Esophagus squamous epithelium (tissue), 4 donors: Measurements from ENCODE around the gene RFLNA.

Experiments used
- POLR2A ChIP-seq, 4 donors: fragments of 450-650 bp; IDR thresholded peaks; one replicate each; pipeline ENCODE4 v1.6.1; 2017; ENCODE audit warnings: antibody characterized with exemption in 4 of 4, mild to moderate bottlenecking in 4 of 4, moderate library complexity in 3 of 4
- TF ChIP-seq, protein P1 (sequence below), 6 experiments: fragments of 450-650 bp in 4 of 6; fragments of 200-600 bp in 2 of 6; sonication (generic) in 2 of 6; IDR thresholded peaks; one replicate each; pipeline ENCODE4 v1.5.1; 2016 to 2019; ENCODE audit warnings: antibody characterized with exemption in 6 of 6, mild to moderate bottlenecking in 4 of 6, moderate library complexity in 4 of 6

DNA sequence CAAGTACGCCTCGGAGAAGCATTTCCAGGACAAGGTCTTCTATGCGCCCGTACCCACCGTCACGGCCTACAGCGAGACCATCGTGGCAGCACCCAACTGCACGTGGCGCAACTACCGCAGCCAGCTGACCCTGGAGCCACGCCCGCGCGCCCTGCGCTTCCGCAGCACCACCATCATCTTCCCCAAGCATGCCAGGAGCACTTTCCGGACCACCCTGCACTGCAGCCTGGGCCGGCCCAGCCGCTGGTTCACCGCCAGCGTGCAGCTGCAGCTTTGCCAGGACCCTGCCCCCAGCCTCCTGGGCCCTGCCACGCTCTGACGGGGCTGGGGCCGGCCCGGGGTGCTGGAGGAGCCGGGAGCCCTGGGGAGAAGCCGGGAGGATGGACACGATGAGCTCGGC is 19.3 kb downstream of the RFLNA start:
- TF ChIP-seq, protein P1, sequence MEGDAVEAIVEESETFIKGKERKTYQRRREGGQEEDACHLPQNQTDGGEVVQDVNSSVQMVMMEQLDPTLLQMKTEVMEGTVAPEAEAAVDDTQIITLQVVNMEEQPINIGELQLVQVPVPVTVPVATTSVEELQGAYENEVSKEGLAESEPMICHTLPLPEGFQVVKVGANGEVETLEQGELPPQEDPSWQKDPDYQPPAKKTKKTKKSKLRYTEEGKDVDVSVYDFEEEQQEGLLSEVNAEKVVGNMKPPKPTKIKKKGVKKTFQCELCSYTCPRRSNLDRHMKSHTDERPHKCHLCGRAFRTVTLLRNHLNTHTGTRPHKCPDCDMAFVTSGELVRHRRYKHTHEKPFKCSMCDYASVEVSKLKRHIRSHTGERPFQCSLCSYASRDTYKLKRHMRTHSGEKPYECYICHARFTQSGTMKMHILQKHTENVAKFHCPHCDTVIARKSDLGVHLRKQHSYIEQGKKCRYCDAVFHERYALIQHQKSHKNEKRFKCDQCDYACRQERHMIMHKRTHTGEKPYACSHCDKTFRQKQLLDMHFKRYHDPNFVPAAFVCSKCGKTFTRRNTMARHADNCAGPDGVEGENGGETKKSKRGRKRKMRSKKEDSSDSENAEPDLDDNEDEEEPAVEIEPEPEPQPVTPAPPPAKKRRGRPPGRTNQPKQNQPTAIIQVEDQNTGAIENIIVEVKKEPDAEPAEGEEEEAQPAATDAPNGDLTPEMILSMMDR (IDR thresholded peaks at IDR 0.05) = no peak
- TF ChIP-seq POLR2A (IDR thresholded peaks at IDR 0.05) = no peak
